Anterior cingulate cortex (tissue), 58 donors: ENCODE data around the gene SMIM5.

Source experiments
- DNase-seq, 58 donors: peaks; one replicate each; lab custom pipeline; 2025; lab: John Stamatoyannopoulos, UW

The SMIM5 gene

GRCh38 chr17:75622771-75623273, 10.4 kb upstream of the SMIM5 start:
- no peak for DNase-seq

- no peak for DNase-seq
Observed at GRCh38 chr17:75623386-75623785, 9.8 kb upstream of the SMIM5 start.

GRCh38 chr17:75624021-75624420, 9.2 kb upstream of the SMIM5 start:
- DNase-seq: no peak

GRCh38 chr17:75624714-75625345, 8.4 kb upstream of the SMIM5 start:
- no peak for DNase-seq

- DNase-seq: peak in 12 of 58 donors; percentile 10 to 49 (median 22)
Observed at GRCh38 chr17:75625813-75626486, 7.3 kb upstream of the SMIM5 start.

GRCh38 chr17:75626496-75627038, 6.7 kb upstream of the SMIM5 start:
- no peak for DNase-seq

GRCh38 chr17:75627094-75627493, 6.1 kb upstream of the SMIM5 start:
- no peak for DNase-seq

- no peak for DNase-seq
Observed at GRCh38 chr17:75628425-75628824, 4.8 kb upstream of the SMIM5 start.

GRCh38 chr17:75629157-75629556, 4.1 kb upstream of the SMIM5 start:
- no peak for DNase-seq

GRCh38 chr17:75630071-75630917, 2.9 kb upstream of the SMIM5 start:
- DNase-seq: no peak

- DNase-seq: no peak
Observed at GRCh38 chr17:75631353-75631752, 1.9 kb upstream of the SMIM5 start.

- DNase-seq: no peak
Observed at GRCh38 chr17:75632428-75632827, 806 bp upstream of the SMIM5 start.

- DNase-seq: peak in 54 of 58 donors; percentile 25 to 86 (median 67)
Observed at GRCh38 chr17:75633486-75634375, 497 bp downstream of the SMIM5 start.

- peak in 1 of 58 donors; percentile 34 for DNase-seq
Observed at GRCh38 chr17:75634376-75634740, 1.1 kb downstream of the SMIM5 start.

- DNase-seq: peak in 9 of 58 donors; percentile 12 to 52 (median 40)
Observed at GRCh38 chr17:75634754-75635609, 1.7 kb downstream of the SMIM5 start.

- DNase-seq: peak in 22 of 58 donors; percentile 17 to 70 (median 51)
Observed at GRCh38 chr17:75635610-75636202, 2.5 kb downstream of the SMIM5 start.

- no peak for DNase-seq
Observed at GRCh38 chr17:75636381-75637142, 3.3 kb downstream of the SMIM5 start.

GRCh38 chr17:75637143-75637538, 3.9 kb downstream of the SMIM5 start:
- DNase-seq: peak in 28 of 58 donors; percentile 11 to 74 (median 36)
